ENCODE measurements around the gene TMEM181.
"Not testable (repeated sequence)": the region's sequence is repeated elsewhere in the genome, so short reads cannot be mapped to it uniquely, and the experiment has no call there.

Gene TMEM181

GRCh38 chr6:158524311-158524710 is 35.6 kb upstream of the TMEM181 start:
- H3K36me3 ChIP-seq (replicated peaks; ENCODE audit: low read depth, low read length) = no peaks in the 10 kb centered on the region
- H3K4me2 ChIP-seq (ENCODE audit: low read length) = no peak overlapping the region
- no peak for TF ChIP-seq EZH2phosphoT487 (IDR thresholded peaks at IDR 0.05; ENCODE audit: low read depth)
- no peak for TF ChIP-seq CTCF (IDR thresholded peaks at IDR 0.05; ENCODE audit: low read depth, low read length)
- no peaks in the 10 kb centered on the region for H4K20me1 ChIP-seq (ENCODE audit: insufficient read depth, low read length)
- H3K9ac ChIP-seq (ENCODE audit: low read length) = no peak overlapping the region
- H3K9me3 ChIP-seq (ENCODE audit: insufficient read depth, low read length) = no peaks in the 10 kb centered on the region
- H3K79me2 ChIP-seq (ENCODE audit: low read length) = no peaks in the 10 kb centered on the region
- H3K27ac ChIP-seq (ENCODE audit: low read length) = no peak overlapping the region
- no peaks in the 10 kb centered on the region for H3K27me3 ChIP-seq (ENCODE audit: low read depth, low read length)
- no peak overlapping the region for H2AFZ ChIP-seq (ENCODE audit: low read depth, low read length)
- no peaks in the 10 kb centered on the region for H3K4me1 ChIP-seq (ENCODE audit: low read length)
- no peak overlapping the region for H3K4me3 ChIP-seq (ENCODE audit: low read length)

- not testable (repeated sequence) for H4K20me1 ChIP-seq (ENCODE audit: insufficient read depth, low read length); H3K4me3 ChIP-seq (ENCODE audit: low read length); H2AFZ ChIP-seq (ENCODE audit: low read depth, low read length); H3K27ac ChIP-seq (ENCODE audit: low read length); H3K27me3 ChIP-seq (ENCODE audit: low read depth, low read length); H3K79me2 ChIP-seq (ENCODE audit: low read length); H3K36me3 ChIP-seq (replicated peaks; ENCODE audit: low read depth, low read length); H3K4me1 ChIP-seq (ENCODE audit: low read length); H3K9ac ChIP-seq (ENCODE audit: low read length); H3K4me2 ChIP-seq (ENCODE audit: low read length); H3K9me3 ChIP-seq (ENCODE audit: insufficient read depth, low read length)
These were observed 32.0 kb upstream of the TMEM181 start for GRCh38 chr6:158527858-158528257.

GRCh38 chr6:158528826-158529225 is 31.1 kb upstream of the TMEM181 start:
- Histone ChIP-seq H3K9me3 (ENCODE audit: insufficient read depth, low read length) (no peaks in the 10 kb centered on the region), H3K79me2 (ENCODE audit: low read length) (no peaks in the 10 kb centered on the region), H2AFZ (ENCODE audit: low read depth, low read length) (no peak overlapping the region), H3K4me3 (ENCODE audit: low read length) (no peak overlapping the region), H3K27me3 (ENCODE audit: low read depth, low read length) (no peaks in the 10 kb centered on the region), H3K27ac (ENCODE audit: low read length) (no peak overlapping the region), H3K36me3 (replicated peaks; ENCODE audit: low read depth, low read length) (no peaks in the 10 kb centered on the region), H3K9ac (ENCODE audit: low read length) (no peak overlapping the region), H3K4me1 (ENCODE audit: low read length) (no peaks in the 10 kb centered on the region), H4K20me1 (ENCODE audit: insufficient read depth, low read length) (no peaks in the 10 kb centered on the region), H3K4me2 (ENCODE audit: low read length) (no peak overlapping the region)
- TF ChIP-seq CTCF (IDR thresholded peaks at IDR 0.05; ENCODE audit: low read depth, low read length) (no peak), EZH2phosphoT487 (IDR thresholded peaks at IDR 0.05; ENCODE audit: low read depth) (no peak)

GRCh38 chr6:158529629-158530028 is 30.3 kb upstream of the TMEM181 start:
- Histone ChIP-seq H2AFZ (ENCODE audit: low read depth, low read length) (no peak overlapping the region), H3K9ac (ENCODE audit: low read length) (no peak overlapping the region), H3K9me3 (ENCODE audit: insufficient read depth, low read length) (no peaks in the 10 kb centered on the region), H3K4me1 (ENCODE audit: low read length) (no peaks in the 10 kb centered on the region), H3K4me2 (ENCODE audit: low read length) (no peak overlapping the region), H4K20me1 (ENCODE audit: insufficient read depth, low read length) (no peaks in the 10 kb centered on the region), H3K27me3 (ENCODE audit: low read depth, low read length) (no peaks in the 10 kb centered on the region), H3K36me3 (replicated peaks; ENCODE audit: low read depth, low read length) (no peaks in the 10 kb centered on the region), H3K27ac (ENCODE audit: low read length) (no peak overlapping the region), H3K79me2 (ENCODE audit: low read length) (no peaks in the 10 kb centered on the region), H3K4me3 (ENCODE audit: low read length) (no peak overlapping the region)
- no peak for TF ChIP-seq CTCF (IDR thresholded peaks at IDR 0.05; ENCODE audit: low read depth, low read length)
- no peak for TF ChIP-seq EZH2phosphoT487 (IDR thresholded peaks at IDR 0.05; ENCODE audit: low read depth)

- no peak overlapping the region for H3K4me2 ChIP-seq (ENCODE audit: low read length)
- no peak overlapping the region for H3K4me3 ChIP-seq (ENCODE audit: low read length)
- no peaks in the 10 kb centered on the region for H3K36me3 ChIP-seq (replicated peaks; ENCODE audit: low read depth, low read length)
- no peak overlapping the region for H3K9ac ChIP-seq (ENCODE audit: low read length)
- H3K27ac ChIP-seq (ENCODE audit: low read length) = no peak overlapping the region
- no peaks in the 10 kb centered on the region for H3K4me1 ChIP-seq (ENCODE audit: low read length)
- no peaks in the 10 kb centered on the region for H3K79me2 ChIP-seq (ENCODE audit: low read length)
- H4K20me1 ChIP-seq (ENCODE audit: insufficient read depth, low read length) = no peaks in the 10 kb centered on the region
- H2AFZ ChIP-seq (ENCODE audit: low read depth, low read length) = no peak overlapping the region
- H3K9me3 ChIP-seq (ENCODE audit: insufficient read depth, low read length) = no peaks in the 10 kb centered on the region
- TF ChIP-seq CTCF (IDR thresholded peaks at IDR 0.05; ENCODE audit: low read depth, low read length) (no peak), EZH2phosphoT487 (IDR thresholded peaks at IDR 0.05; ENCODE audit: low read depth) (no peak)
- H3K27me3 ChIP-seq (ENCODE audit: low read depth, low read length) = no peaks in the 10 kb centered on the region
These were observed 28.3 kb upstream of the TMEM181 start for GRCh38 chr6:158531566-158531965.

Data from OCI-LY3 (cell line).